HepG2 (cell line): ENCODE measurements around the gene TRIM74. TPM values are rescaled to one million over a fixed set of nuclear protein-coding genes. Genes with fewer than 3 reads are reported as not detected.
"Not testable (repeated sequence)": the region's sequence is repeated elsewhere in the genome, so short reads cannot be mapped to it uniquely, and the experiment has no call there.

Experiments used
- ATAC-seq: fragments of 200-7000 bp; cut with Tn5 transposase; 3 replicates; pipeline ENCODE4 v1.9.1; 2020; ENCODE audit warnings: mild to moderate bottlenecking, moderate library complexity
- BruUV-seq: library from RNA; stranded (reverse); fragments of 400-500 nt; replicated peaks from 2 replicates; lab custom pipeline; 2021; lab: Mats Ljungman, UMichigan
- CTCF ChIA-PET: fragments of 300-600 bp; formaldehyde crosslinking; extraction: SDS; loops from one replicate; lab custom pipeline; 2021; ENCODE audit warnings: low total read pairs, inconsistent platforms, low intra/inter-chr PET ratio; lab: Yijun Ruan, JAX
- POLR2A ChIA-PET: fragments of 350-600 bp; sonication (Branson Sonifier 250); formaldehyde crosslinking; loops from one replicate; lab custom pipeline; 2020; ENCODE audit warnings: antibody characterized with exemption, inconsistent platforms; lab: Yijun Ruan, JAX
- DNase-seq: peaks from one replicate; pipeline ENCODE4 v3.0.0-alpha.2; 2015; ENCODE audit warnings: low spot score
- FAIRE-seq: peaks from 3 replicates; lab custom pipeline; 2011; peaks lifted over from hg19 to GRCh38; lab: Jason Lieb, UNC
- H2AFZ ChIP-seq: one replicate; pipeline ENCODE4 v1.6.1; 2011; ENCODE audit warnings: low read length, inconsistent platforms
- H3K27ac ChIP-seq: fragments of 300-600 bp; 3 replicates; pipeline ENCODE4 v1.8.0; 2011; ENCODE audit warnings: mixed run types, mild to moderate bottlenecking, mixed read lengths, low read length, inconsistent platforms; ENCODE audit not compliant: insufficient read depth; ENCODE audit errors: extremely low read length
- H3K27me3 ChIP-seq, 2 experiments: fragments of 200-600 bp in 1 of 2; 2 replicates in 1 of 2; 3 replicates in 1 of 2; pipeline versions ENCODE4 v1.6.0 to v1.8.0; 2011; ENCODE audit warnings: low read length in 2 of 2, mild to moderate bottlenecking in 2 of 2, moderate library complexity in 2 of 2, inconsistent platforms in 1 of 2; ENCODE audit not compliant: insufficient read depth in 2 of 2, control insufficient read depth in 1 of 2
- H3K36me3 ChIP-seq, 2 experiments: fragments of 200-600 bp in 1 of 2; replicated peaks in 1 of 2; 2 replicates in 1 of 2; 3 replicates in 1 of 2; pipeline versions ENCODE4 v1.5.1 to v1.8.0; 2011; ENCODE audit warnings: low read length in 2 of 2, inconsistent platforms in 1 of 2; ENCODE audit not compliant: insufficient read depth in 2 of 2, control insufficient read depth in 1 of 2
- H3K4me1 ChIP-seq: 2 replicates; pipeline ENCODE4 v1.5.1; 2012; ENCODE audit warnings: low read length, inconsistent platforms; ENCODE audit not compliant: insufficient read depth
- H3K4me2 ChIP-seq: 2 replicates; pipeline ENCODE4 v1.6.0; 2011; ENCODE audit warnings: low read depth, low read length, inconsistent platforms
- H3K4me3 ChIP-seq, 3 experiments: fragments of 200-600 bp in 1 of 3; sonication (generic), shearing (Covaris generic) in 1 of 3; replicated peaks in 1 of 3; 2 replicates each; pipeline ENCODE4 v1.5.1; 2011 to 2016; ENCODE audit warnings: low read length in 3 of 3, inconsistent platforms in 2 of 3, low read depth in 2 of 3, mild to moderate bottlenecking in 2 of 3, control low read depth in 1 of 3, mixed read lengths in 1 of 3; ENCODE audit not compliant: insufficient read depth in 1 of 3
- H3K79me2 ChIP-seq: one replicate; pipeline ENCODE4 v1.6.1; 2011; ENCODE audit warnings: low read length, inconsistent platforms; ENCODE audit not compliant: insufficient read depth
- H3K9ac ChIP-seq: 2 replicates; pipeline ENCODE4 v1.6.0; 2011; ENCODE audit warnings: mild to moderate bottlenecking, low read depth, low read length, inconsistent platforms; ENCODE audit not compliant: insufficient read depth
- H3K9me3 ChIP-seq: 2 replicates; pipeline ENCODE4 v1.5.1; 2012; ENCODE audit warnings: mild to moderate bottlenecking, low read length
- H4K20me1 ChIP-seq: 2 replicates; pipeline ENCODE4 v1.6.0; 2011; ENCODE audit warnings: inconsistent platforms, mild to moderate bottlenecking, low read length, moderate library complexity; ENCODE audit not compliant: insufficient read depth
- WGBS: methylation state at CpG from one replicate; pipeline ENCODE4 v1.1.6; 2017; ENCODE audit warnings: low lambda C conversion rate; 5-methylcytosine and 5-hydroxymethylcytosine counted together
- in situ Hi-C: cut with HindIII; loops from 2 replicates; pipeline ENCODE4 v1.10.0; 2017; ENCODE audit warnings: low pct_unique_long_range_greater_than_20kb; ENCODE audit not compliant: extremely low pct_ligation_motif_present
- intact Hi-C: fragments of 100-400 bp; cut with micrococcal nuclease; formaldehyde crosslinking; loops from one replicate; pipeline ENCODE4 v1.10.0; 2022; ENCODE audit not compliant: unreplicated experiment
- polyA plus RNA-seq, 8 experiments: library from polyadenylated mRNA; depleted of rRNA in 3 of 8; stranded (reverse) in 7 of 8; unstranded in 1 of 8; fragments of >200 nt; fragmentation: Illumina TruSeq in 4 of 8; extraction: Trizol in 4 of 8; gene quantifications; 2 replicates each; pipeline versions ENCODE4 v1.2.1 to v1.2.3, GENCODE V29; 2011 to 2016; ENCODE audit warnings: low read depth in 4 of 8, missing spikeins in 1 of 8, mixed read lengths in 1 of 8; ENCODE audit not compliant: insufficient read depth in 1 of 8
- total RNA-seq, 5 experiments: library from RNA; depleted of rRNA; stranded (reverse); fragments of >200 nt; fragmentation: Illumina TruSeq; extraction: Trizol; gene quantifications; 2 replicates each; pipeline ENCODE4 v1.2.3, GENCODE V29; 2016; ENCODE audit warnings: low read depth in 1 of 5

TRIM74 gene
- total and polyA plus RNA-seq, 2 of the 13 experiments (the other 11 are each of a cell fraction or from before 2014, with no cell fraction given), result 0.51 to 1.4 TPM

- H2AFZ ChIP-seq, FAIRE-seq, H3K9ac ChIP-seq, POLR2A ChIA-PET, DNase-seq, H3K79me2 ChIP-seq, BruUV-seq, ATAC-seq, in situ Hi-C loops, CTCF ChIA-PET, H3K36me3 ChIP-seq, H3K4me2 ChIP-seq, H3K4me1 ChIP-seq, H3K27me3 ChIP-seq, H3K27ac ChIP-seq, intact Hi-C loops, H4K20me1 ChIP-seq, H3K4me3 ChIP-seq, H3K9me3 ChIP-seq: not testable (repeated sequence)
- 65% methylated on average over 4 of the region's 8 CpGs for WGBS
Observed at GRCh38 chr7:72963056-72963455, 6.2 kb downstream of the TRIM74 start.

DNA sequence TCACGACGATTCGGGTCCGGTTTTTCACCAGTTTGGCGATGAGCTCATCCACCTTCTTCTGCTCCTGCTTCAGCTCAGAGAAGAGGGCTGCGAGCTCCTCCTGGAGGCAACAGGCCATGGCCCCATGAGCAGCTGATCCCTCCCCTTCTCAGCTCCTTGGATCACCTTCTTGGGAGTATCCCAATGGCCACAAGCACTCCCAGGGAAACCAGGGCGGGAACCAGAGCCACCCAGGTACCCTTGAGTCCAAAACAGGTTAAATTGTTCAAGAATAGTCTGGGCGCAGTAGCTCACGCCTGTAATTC lies 8.0 kb downstream of the TRIM74 start:
- DNase-seq, H3K4me3 ChIP-seq, H3K9ac ChIP-seq, H3K27ac ChIP-seq, FAIRE-seq, H2AFZ ChIP-seq, BruUV-seq, intact Hi-C loops, H3K27me3 ChIP-seq, H3K79me2 ChIP-seq, H3K9me3 ChIP-seq, H4K20me1 ChIP-seq, H3K4me1 ChIP-seq, CTCF ChIA-PET, H3K36me3 ChIP-seq, ATAC-seq, in situ Hi-C loops, H3K4me2 ChIP-seq, POLR2A ChIA-PET: not testable (repeated sequence)
- no CpG with 5 or more reads among the region's 9 CpGs for WGBS

- CTCF ChIA-PET, intact Hi-C loops, H3K27ac ChIP-seq, H3K9ac ChIP-seq, H3K4me1 ChIP-seq, H3K4me2 ChIP-seq, H3K36me3 ChIP-seq, POLR2A ChIA-PET, H3K79me2 ChIP-seq, H3K9me3 ChIP-seq, in situ Hi-C loops, FAIRE-seq, H3K4me3 ChIP-seq, DNase-seq, H4K20me1 ChIP-seq, H3K27me3 ChIP-seq, BruUV-seq, H2AFZ ChIP-seq: not testable (repeated sequence)
- peak; percentile 41 for ATAC-seq
- no CpG with 5 or more reads among the region's 20 CpGs for WGBS
Observed at GRCh38 chr7:72960626-72961345, 8.5 kb downstream of the TRIM74 start.

DNA sequence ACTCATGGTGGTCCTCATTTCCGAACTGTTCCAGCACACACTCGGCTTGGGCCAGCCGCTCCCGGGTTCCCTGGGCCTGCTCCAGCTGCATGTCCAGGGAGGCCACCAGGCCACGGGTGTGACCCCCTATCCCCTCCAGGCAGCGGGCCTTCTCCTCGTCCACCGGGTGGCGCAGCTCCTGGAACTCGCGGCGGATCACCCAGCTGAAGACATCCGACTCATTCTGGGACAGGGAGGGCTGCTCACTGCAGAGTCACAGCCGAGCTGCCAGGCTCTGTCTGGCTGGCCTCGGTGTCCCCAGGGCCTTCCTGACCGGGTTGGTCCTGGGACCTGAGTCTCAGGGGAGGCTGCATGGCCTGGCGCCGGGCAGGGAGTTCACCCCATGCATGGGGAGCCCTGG lies 9.2 kb downstream of the TRIM74 start:
- H3K4me2 ChIP-seq, H2AFZ ChIP-seq, H3K9me3 ChIP-seq, intact Hi-C loops, H3K9ac ChIP-seq, H3K27me3 ChIP-seq, H3K4me1 ChIP-seq, in situ Hi-C loops, H4K20me1 ChIP-seq, H3K36me3 ChIP-seq, DNase-seq, H3K79me2 ChIP-seq, FAIRE-seq, BruUV-seq, CTCF ChIA-PET, H3K27ac ChIP-seq, H3K4me3 ChIP-seq, POLR2A ChIA-PET: not testable (repeated sequence)
- ATAC-seq, result peak; percentile 91
- WGBS, result no CpG with 5 or more reads among the region's 18 CpGs
